ENCODE results near the gene POGLUT2. TPM values are rescaled to one million over a fixed set of nuclear protein-coding genes. Genes with fewer than 3 reads are reported as not detected.
A peak's percentile ranks its signal among the peaks of the same experiment; 100 is the strongest.

Gene POGLUT2
- polyA plus RNA-seq, 1 donor (not counting 4 experiments of a cell fraction or from before 2014, with no cell fraction given) = 8.8 TPM

GRCh38 chr13:102812611-102813287 is 14.0 kb upstream of the POGLUT2 start:
- Histone ChIP-seq H3K9me3 (ENCODE audit: control insufficient read depth, low read depth, low read length) (no peaks in the 10 kb centered on the region), H3K9ac (ENCODE audit: control insufficient read depth, extremely low read depth, insufficient read depth, low read length) (peak overlapping the region; percentile 18), H3K36me3 (ENCODE audit: control insufficient read depth in 2 of 2, extremely low read depth in 1 of 2, insufficient read depth in 2 of 2, low read length in 2 of 2) (peaks cover 3% of the 10 kb centered on the region in 2 experiments), H3K4me1 (ENCODE audit: control insufficient read depth, extremely low read depth, insufficient read depth, low read length) (peaks cover 6% of the 10 kb centered on the region), H4K20me1 (ENCODE audit: control insufficient read depth, extremely low read depth, insufficient read depth, low read length) (no peaks in the 10 kb centered on the region), H3K9me1 (ENCODE audit: control insufficient read depth, extremely low read depth, insufficient read depth, low read length) (no peaks in the 10 kb centered on the region), H3K4me3 (ENCODE audit: control insufficient read depth in 2 of 3, extremely low read depth in 1 of 3, insufficient read depth in 2 of 3, low read depth in 1 of 3, low read length in 3 of 3) (peak overlapping the region in 1 of 3 experiments; percentile 7), H3K4me2 (ENCODE audit: control insufficient read depth, extremely low read depth, insufficient read depth, low read depth, low read length) (peak overlapping the region; percentile 52), H3K27ac (ENCODE audit: control insufficient read depth, insufficient read depth, low read length) (no peak overlapping the region), H3K27me3 (ENCODE audit: control insufficient read depth, extremely low read depth, insufficient read depth, low read length) (no peaks in the 10 kb centered on the region), H3K79me2 (ENCODE audit: control insufficient read depth, insufficient read depth, low read length) (peaks cover 46% of the 10 kb centered on the region), H2AFZ (ENCODE audit: control insufficient read depth, low read length) (peak overlapping the region; percentile 57)
- FAIRE-seq (no peak), DNase-seq (ENCODE audit: low read depth, low spot score) (no peak)
- no peak for TF ChIP-seq EZH2 (IDR thresholded peaks at IDR 0.05; ENCODE audit: low read length)
- no peak for TF ChIP-seq CTCF (optimal IDR thresholded peaks at IDR 0.05 in 1 of 3, IDR thresholded peaks at IDR 0.05 in 1 of 3, conservative IDR thresholded peaks at IDR 0.05 in 1 of 3; ENCODE audit: extremely low read depth in 1 of 3, insufficient read depth in 2 of 3, low read length in 3 of 3)
- dilution Hi-C loops (cut with MboI; ENCODE audit: extremely low pct_ligation_motif_present, low sequenced_read_pairs) = no loop called here

GRCh38 chr13:102807699-102808098 is 8.9 kb upstream of the POGLUT2 start:
- Histone ChIP-seq H3K27ac (ENCODE audit: control insufficient read depth, insufficient read depth, low read length) (no peak overlapping the region), H2AFZ (ENCODE audit: control insufficient read depth, low read length) (no peak overlapping the region), H3K4me1 (ENCODE audit: control insufficient read depth, extremely low read depth, insufficient read depth, low read length) (peaks cover 4% of the 10 kb centered on the region), H3K79me2 (ENCODE audit: control insufficient read depth, insufficient read depth, low read length) (peaks cover 55% of the 10 kb centered on the region), H3K4me2 (ENCODE audit: control insufficient read depth, extremely low read depth, insufficient read depth, low read depth, low read length) (no peak overlapping the region), H3K27me3 (ENCODE audit: control insufficient read depth, extremely low read depth, insufficient read depth, low read length) (no peaks in the 10 kb centered on the region), H3K9me1 (ENCODE audit: control insufficient read depth, extremely low read depth, insufficient read depth, low read length) (no peaks in the 10 kb centered on the region), H3K4me3 (ENCODE audit: control insufficient read depth in 2 of 3, extremely low read depth in 1 of 3, insufficient read depth in 2 of 3, low read depth in 1 of 3, low read length in 3 of 3) (no peak overlapping the region), H3K9ac (ENCODE audit: control insufficient read depth, extremely low read depth, insufficient read depth, low read length) (no peak overlapping the region), H3K9me3 (ENCODE audit: control insufficient read depth, low read depth, low read length) (no peaks in the 10 kb centered on the region), H3K36me3 (ENCODE audit: control insufficient read depth in 2 of 2, extremely low read depth in 1 of 2, insufficient read depth in 2 of 2, low read length in 2 of 2) (peaks cover 0 to 7% of the 10 kb centered on the region in 2 experiments), H4K20me1 (ENCODE audit: control insufficient read depth, extremely low read depth, insufficient read depth, low read length) (no peaks in the 10 kb centered on the region)
- dilution Hi-C loops (cut with MboI; ENCODE audit: extremely low pct_ligation_motif_present, low sequenced_read_pairs) = no loop called here
- DNase-seq (ENCODE audit: low read depth, low spot score) = no peak
- no peak for TF ChIP-seq CTCF (optimal IDR thresholded peaks at IDR 0.05 in 1 of 3, IDR thresholded peaks at IDR 0.05 in 1 of 3, conservative IDR thresholded peaks at IDR 0.05 in 1 of 3; ENCODE audit: extremely low read depth in 1 of 3, insufficient read depth in 2 of 3, low read length in 3 of 3)
- TF ChIP-seq EZH2 (IDR thresholded peaks at IDR 0.05; ENCODE audit: low read length) = no peak
- no peak for FAIRE-seq

All from keratinocyte (primary cell).